RWPE1 (cell line): ENCODE measurements around the gene ZNF501.

Source experiments
- CTCF ChIA-PET: fragments of 350-600 bp; sonication (Branson Sonifier 250); formaldehyde crosslinking; extraction: SDS; loops from one replicate; lab custom pipeline; 2021; lab: Yijun Ruan, JAX
- POLR2A ChIA-PET: fragments of 400-600 bp; formaldehyde crosslinking; extraction: SDS; loops from one replicate; lab custom pipeline; 2020; ENCODE audit warnings: antibody characterized with exemption; ENCODE audit not compliant: low non-redundant PET; lab: Yijun Ruan, JAX
- DNase-seq: peaks from one replicate; pipeline ENCODE4 v3.0.0; 2012; ENCODE audit warnings: low spot score
- H3K27ac ChIP-seq: fragments of 450-650 bp; 2 replicates; pipeline ENCODE4 v1.5.1; 2017
- TF ChIP-seq, protein P1 (sequence below): fragments of 450-650 bp; conservative IDR thresholded peaks from 2 replicates; pipeline ENCODE4 v1.5.1; 2017; ENCODE audit warnings: low read depth, mild to moderate bottlenecking

ZNF501 gene

DNA sequence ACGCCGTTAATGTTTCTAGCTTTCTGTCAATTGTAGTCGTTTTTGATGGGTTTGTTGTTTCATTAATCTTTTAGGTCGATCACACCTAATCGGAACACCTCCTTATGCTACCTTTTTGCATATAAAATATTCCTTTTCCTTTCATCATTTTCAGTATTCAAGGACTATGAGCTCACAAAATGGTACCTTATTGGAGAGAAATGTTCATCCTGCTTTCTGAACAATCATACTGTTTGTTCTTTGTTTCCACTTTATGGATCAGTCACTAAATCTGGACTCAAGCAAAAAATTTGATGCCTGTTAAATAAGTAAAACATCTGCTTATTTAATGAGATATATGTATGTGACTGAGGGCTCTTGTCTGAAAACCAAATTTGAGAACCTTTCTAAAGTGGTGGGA lies 33.3 kb downstream of the ZNF501 start:
- ChIA-PET POLR2A (no interaction called here), CTCF (interaction anchor here (0.6 kb wide), 1 partner anchor 96 kb away, joined by 3 read pairs; no protein-coding TSS in a partner anchor)
- no peak for DNase-seq
- no peak overlapping the region for H3K27ac ChIP-seq
- TF ChIP-seq, protein P1, sequence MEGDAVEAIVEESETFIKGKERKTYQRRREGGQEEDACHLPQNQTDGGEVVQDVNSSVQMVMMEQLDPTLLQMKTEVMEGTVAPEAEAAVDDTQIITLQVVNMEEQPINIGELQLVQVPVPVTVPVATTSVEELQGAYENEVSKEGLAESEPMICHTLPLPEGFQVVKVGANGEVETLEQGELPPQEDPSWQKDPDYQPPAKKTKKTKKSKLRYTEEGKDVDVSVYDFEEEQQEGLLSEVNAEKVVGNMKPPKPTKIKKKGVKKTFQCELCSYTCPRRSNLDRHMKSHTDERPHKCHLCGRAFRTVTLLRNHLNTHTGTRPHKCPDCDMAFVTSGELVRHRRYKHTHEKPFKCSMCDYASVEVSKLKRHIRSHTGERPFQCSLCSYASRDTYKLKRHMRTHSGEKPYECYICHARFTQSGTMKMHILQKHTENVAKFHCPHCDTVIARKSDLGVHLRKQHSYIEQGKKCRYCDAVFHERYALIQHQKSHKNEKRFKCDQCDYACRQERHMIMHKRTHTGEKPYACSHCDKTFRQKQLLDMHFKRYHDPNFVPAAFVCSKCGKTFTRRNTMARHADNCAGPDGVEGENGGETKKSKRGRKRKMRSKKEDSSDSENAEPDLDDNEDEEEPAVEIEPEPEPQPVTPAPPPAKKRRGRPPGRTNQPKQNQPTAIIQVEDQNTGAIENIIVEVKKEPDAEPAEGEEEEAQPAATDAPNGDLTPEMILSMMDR: no peak

GRCh38 chr3:44764248-44764647 lies 34.8 kb downstream of the ZNF501 start:
- DNase-seq: no peak
- TF ChIP-seq, protein P1: no peak
- no peak overlapping the region for H3K27ac ChIP-seq
- ChIA-PET POLR2A (no interaction called here), CTCF (no interaction called here)

- TF ChIP-seq, protein P1: no peak
- ChIA-PET POLR2A (no interaction called here), CTCF (no interaction called here)
- no peak overlapping the region for H3K27ac ChIP-seq
- DNase-seq: no peak
Observed at GRCh38 chr3:44771424-44772098, 42.1 kb downstream of the ZNF501 start.

DNA sequence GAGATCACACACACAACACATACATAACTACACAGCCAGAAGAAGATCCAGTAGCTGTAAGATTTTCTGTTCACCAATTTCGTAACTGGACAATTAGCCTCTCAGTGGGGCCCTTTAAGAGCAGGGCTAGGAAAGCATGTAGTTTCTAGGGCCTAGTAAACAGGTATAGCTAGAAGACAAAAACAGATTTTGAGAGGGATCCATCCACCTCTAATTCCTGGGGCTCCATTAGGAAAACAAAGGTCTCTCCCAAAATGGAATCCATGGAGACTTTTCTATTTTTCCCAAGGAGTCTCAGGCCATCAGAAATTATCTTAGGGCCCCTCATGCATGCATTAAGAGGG lies 42.6 kb downstream of the ZNF501 start:
- POLR2A ChIA-PET: no interaction called here

GRCh38 chr3:44782891-44783290 lies 53.5 kb downstream of the ZNF501 start:
- no peak overlapping the region for H3K27ac ChIP-seq
- TF ChIP-seq, protein P1: no peak
- POLR2A ChIA-PET: no interaction called here
- no peak for DNase-seq
- CTCF ChIA-PET: no interaction called here

More for the DNA sequence above, 42.6 kb downstream of the ZNF501 start:
- TF ChIP-seq, protein P1: no peak
- CTCF ChIA-PET: no interaction called here
- no peak for DNase-seq
- no peak overlapping the region for H3K27ac ChIP-seq
